Activated T-helper 1 cell treated with anti-CD3 and anti-CD28 coated beads, Interleukin-12 subunit alpha, Interleukin-12 subunit beta, Interleukin-2, Interleukin-4 antibody, amounts not matched to agents 30 ng/mL and 10 ng/mL and 1 ng/mL, durations not matched to agents 14 hours and 24 hours and 36 hours (primary cell): ENCODE results near the gene EVI2A. TPM values are rescaled to one million over a fixed set of nuclear protein-coding genes. Genes with fewer than 3 reads are reported as not detected.
"Not testable (repeated sequence)": the region's sequence is repeated elsewhere in the genome, so short reads cannot be mapped to it uniquely, and the experiment has no call there.

Experiments
- DNase-seq: peaks from one replicate; pipeline ENCODE4 v3.0.0; 2021; ENCODE audit warnings: low spot score
- H3K27ac Mint-ChIP-seq: one replicate; pipeline ENCODE4 v1.8.0; 2021; ENCODE audit warnings: mild to moderate bottlenecking, mixed read lengths
- H3K27me3 Mint-ChIP-seq: one replicate; pipeline ENCODE4 v1.8.0; 2022; ENCODE audit warnings: mild to moderate bottlenecking, moderate library complexity, mixed read lengths; ENCODE audit not compliant: insufficient read depth
- H3K36me3 Mint-ChIP-seq: one replicate; pipeline ENCODE4 v1.8.0; 2021; ENCODE audit warnings: low read depth, mixed read lengths
- H3K4me1 Mint-ChIP-seq: one replicate; pipeline ENCODE4 v1.8.0; 2021; ENCODE audit warnings: low read depth, mixed read lengths
- H3K4me3 Mint-ChIP-seq: one replicate; pipeline ENCODE4 v1.8.0; 2021; ENCODE audit warnings: mild to moderate bottlenecking, moderate library complexity, mixed read lengths
- H3K9me3 Mint-ChIP-seq: one replicate; pipeline ENCODE4 v1.8.0; 2021; ENCODE audit warnings: mixed read lengths
- intact Hi-C: fragments of 100-400 bp; cut with micrococcal nuclease; formaldehyde crosslinking; loops from one replicate; pipeline ENCODE4 v1.15.1; 2024
- total RNA-seq: library from RNA; stranded (reverse); gene quantifications from 2 replicates; pipeline ENCODE4 v1.2.3, GENCODE V29; 2022

The EVI2A gene
- total RNA-seq, 1 donor from 2014 or later = 46.3 TPM

- intact Hi-C loops = no loop called here
- Mint-ChIP-seq H3K9me3 (no peaks in the 10 kb centered on the region), H3K4me3 (no peak overlapping the region), H3K36me3 (peaks cover 16% of the 10 kb centered on the region), H3K4me1 (peaks cover 41% of the 10 kb centered on the region), H3K27me3 (no peaks in the 10 kb centered on the region), H3K27ac (peak overlapping the region; percentile 1)
- no peak for DNase-seq
Observed at GRCh38 chr17:31323551-31323950, 2.1 kb upstream of the EVI2A start.

- Mint-ChIP-seq H3K4me3 (peak overlapping the region; percentile 88), H3K36me3 (peaks cover 18% of the 10 kb centered on the region), H3K27ac (peak overlapping the region; percentile 92), H3K27me3 (no peaks in the 10 kb centered on the region), H3K4me1 (peaks cover 41% of the 10 kb centered on the region), H3K9me3 (no peaks in the 10 kb centered on the region)
- DNase-seq = no peak
- intact Hi-C loops = loop anchor here (1.0 to 2.0 kb wide), 3 partner anchors 14 to 187 kb away; no protein-coding TSS in a partner anchor
Observed at GRCh38 chr17:31321966-31322365, 544 bp upstream of the EVI2A start.

DNA sequence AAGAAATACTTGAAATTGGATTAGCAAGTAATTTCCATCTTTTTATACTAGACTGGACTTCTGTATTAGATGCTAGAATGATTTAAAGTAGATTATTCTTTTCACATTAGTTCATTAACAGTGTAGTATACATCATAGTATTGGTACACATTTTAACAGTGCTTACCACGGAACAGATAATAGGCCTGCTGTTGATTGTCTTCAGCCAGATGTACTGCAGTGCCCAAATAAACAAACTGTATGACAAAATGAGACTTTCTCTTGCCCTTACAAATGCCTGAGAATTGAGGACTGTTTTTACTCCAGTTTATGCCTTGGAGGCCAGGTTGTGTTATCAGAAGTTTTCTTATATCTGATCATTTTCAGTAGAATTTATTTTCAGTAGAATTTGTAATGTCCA is 631 bp downstream of the EVI2A start:
- Mint-ChIP-seq H3K27ac (peak overlapping the region; percentile 92), H3K4me3 (peak overlapping the region; percentile 88), H3K36me3 (peaks cover 24% of the 10 kb centered on the region), H3K27me3 (no peaks in the 10 kb centered on the region), H3K4me1 (peaks cover 53% of the 10 kb centered on the region), H3K9me3 (no peaks in the 10 kb centered on the region)
- DNase-seq = no peak
- intact Hi-C loops = loop anchor here (1.0 to 2.0 kb wide), 3 partner anchors 12 to 188 kb away; no protein-coding TSS in a partner anchor

- H3K9me3 Mint-ChIP-seq = no peaks in the 10 kb centered on the region
- peak overlapping the region; percentile 88 for H3K4me3 Mint-ChIP-seq
- H3K27ac Mint-ChIP-seq = peak overlapping the region; percentile 92
- peaks cover 24% of the 10 kb centered on the region for H3K36me3 Mint-ChIP-seq
- DNase-seq = no peak
- intact Hi-C loops = loop anchor here (2.0 kb wide), 2 partner anchors 53 to 189 kb away; no protein-coding TSS in a partner anchor
- H3K4me1 Mint-ChIP-seq = peaks cover 57% of the 10 kb centered on the region
- H3K27me3 Mint-ChIP-seq = no peaks in the 10 kb centered on the region
Observed at GRCh38 chr17:31320241-31320640, 1.2 kb downstream of the EVI2A start.

- intact Hi-C loops = loop anchor here (2.0 to 10.0 kb wide), 3 partner anchors 174 to 494 kb away; partner anchors contain the start of genes CRLF3 and NF1
- Mint-ChIP-seq H3K9me3 (peaks cover 6% of the 10 kb centered on the region), H3K36me3 (peaks cover 27% of the 10 kb centered on the region), H3K27me3 (no peaks in the 10 kb centered on the region), H3K27ac (peak overlapping the region; percentile 92), H3K4me1 (peaks cover 68% of the 10 kb centered on the region), H3K4me3 (peak overlapping the region; percentile 88)
- DNase-seq = no peak
Observed at GRCh38 chr17:31318851-31319661, 2.4 kb downstream of the EVI2A start.

- peaks cover 66% of the 10 kb centered on the region for H3K4me1 Mint-ChIP-seq
- peak overlapping the region; percentile 88 for H3K4me3 Mint-ChIP-seq
- DNase-seq = peak; percentile 46
- H3K36me3 Mint-ChIP-seq = peaks cover 24% of the 10 kb centered on the region
- H3K9me3 Mint-ChIP-seq = peaks cover 6% of the 10 kb centered on the region
- H3K27me3 Mint-ChIP-seq = no peaks in the 10 kb centered on the region
- intact Hi-C loops = loop anchor here (2.0 to 10.0 kb wide), 3 partner anchors 174 to 494 kb away; partner anchors contain the start of genes CRLF3 and NF1
- H3K27ac Mint-ChIP-seq = peak overlapping the region; percentile 92
Observed at GRCh38 chr17:31318298-31318801, 3.1 kb downstream of the EVI2A start.

DNA sequence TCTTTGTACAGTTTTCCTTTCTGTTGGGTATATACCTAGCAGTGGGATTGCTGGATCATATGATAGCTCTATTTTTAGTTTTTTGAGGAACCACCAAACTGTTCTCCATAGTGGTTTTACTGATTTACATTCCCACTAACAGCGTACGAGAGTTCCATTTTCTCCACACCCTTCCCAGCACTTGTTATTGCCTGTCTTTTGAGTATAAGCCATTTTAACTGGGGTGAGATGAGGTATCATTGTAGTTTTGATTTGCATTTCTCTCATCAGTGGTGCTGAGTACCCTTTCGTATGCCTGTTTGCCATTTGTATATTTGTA is 6.7 kb downstream of the EVI2A start:
- intact Hi-C loops = loop anchor here (5.0 to 10.0 kb wide), 2 partner anchors 58 to 220 kb away; partner anchors contain the start of gene NF1
- H3K27ac Mint-ChIP-seq = peak overlapping the region; percentile 90
- H3K36me3 Mint-ChIP-seq = peaks cover 29% of the 10 kb centered on the region
- peaks cover 6% of the 10 kb centered on the region for H3K9me3 Mint-ChIP-seq
- H3K4me1 Mint-ChIP-seq = peaks cover 74% of the 10 kb centered on the region
- DNase-seq = no peak
- no peaks in the 10 kb centered on the region for H3K27me3 Mint-ChIP-seq
- peak overlapping the region; percentile 92 for H3K4me3 Mint-ChIP-seq

DNA sequence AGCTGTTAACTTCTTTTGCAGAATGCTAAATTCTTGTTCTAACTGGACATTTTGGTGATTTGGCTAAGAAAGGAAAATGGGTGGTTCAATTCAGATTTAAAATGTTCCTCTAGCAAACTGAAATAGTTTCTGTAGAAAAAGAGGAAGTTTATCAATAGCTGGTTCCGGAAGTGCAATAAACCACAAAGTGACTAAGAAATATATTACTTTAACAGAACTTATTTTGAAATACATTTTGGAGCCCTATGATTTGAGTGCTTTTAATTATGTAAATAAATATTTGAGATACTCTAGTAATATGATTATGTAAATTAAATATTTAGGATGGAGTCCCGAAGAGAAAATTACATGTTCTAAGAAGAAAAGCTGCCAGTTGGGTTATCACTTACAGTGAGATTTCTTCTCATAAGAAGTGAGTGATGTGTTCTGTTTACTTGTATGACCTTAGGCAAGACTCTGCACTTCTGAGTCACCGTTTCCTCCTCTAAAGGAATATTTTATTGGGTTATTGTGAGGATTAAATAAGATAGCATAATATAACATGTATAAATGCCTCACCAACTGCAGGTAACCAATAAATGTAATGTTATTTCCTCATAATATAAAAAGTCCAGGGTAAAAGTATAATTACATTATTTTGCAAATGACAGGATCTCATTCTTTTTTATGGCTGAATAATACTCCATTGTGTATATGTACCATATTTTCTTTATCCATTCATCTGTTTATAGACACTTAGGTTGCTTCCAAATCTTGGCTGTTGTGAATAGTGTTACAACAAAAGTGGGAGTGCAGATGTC is 7.2 kb downstream of the EVI2A start, which contains the start of gene EVI2B:
EVI2B (minus strand) TSS at position 73 of the 800 bp plus-strand sequence. CDS start 8,445 bp downstream, outside the sequence.
- no peak for DNase-seq
- Mint-ChIP-seq H3K27me3 (no peaks in the 10 kb centered on the region), H3K4me1 (peaks cover 74% of the 10 kb centered on the region), H3K4me3 (peak within 1 kb of the TSS; percentile 92), H3K27ac (peak within 1 kb of the TSS; percentile 90), H3K36me3 (peaks cover 29% of the 10 kb centered on the region), H3K9me3 (peaks cover 6% of the 10 kb centered on the region)
- intact Hi-C loops = loop anchor here (5.0 to 10.0 kb wide), 2 partner anchors 58 to 219 kb away; partner anchors contain the start of gene NF1

DNA sequence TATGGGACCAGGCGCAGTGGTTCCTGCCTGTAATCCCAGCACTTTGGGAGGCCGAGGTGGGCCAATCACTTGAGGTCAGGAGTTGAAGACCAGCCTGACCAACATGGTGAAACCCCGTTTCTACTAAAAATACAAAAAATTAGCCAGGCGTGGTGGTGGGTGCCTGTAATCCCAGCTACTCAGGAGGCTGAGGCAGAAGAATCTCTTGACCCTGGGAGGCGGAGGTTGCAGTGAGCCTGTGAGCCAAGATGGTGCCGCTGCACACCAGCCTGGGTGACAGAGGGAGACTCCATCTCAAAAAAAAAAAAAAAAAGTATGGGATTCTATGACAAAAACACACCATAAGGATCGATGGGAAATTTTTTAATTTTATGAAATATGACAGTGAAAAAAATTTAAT is 9.2 kb downstream of the EVI2A start:
- intact Hi-C loops = loop anchor here (5.0 to 10.0 kb wide), 2 partner anchors 60 to 217 kb away; partner anchors contain the start of gene NF1
- Mint-ChIP-seq H3K4me1 (peaks cover 74% of the 10 kb centered on the region), H3K36me3 (peaks cover 21% of the 10 kb centered on the region), H3K27ac (peak overlapping the region; percentile 92), H3K4me3 (peak overlapping the region; percentile 89)
- H3K9me3 Mint-ChIP-seq, DNase-seq, H3K27me3 Mint-ChIP-seq: not testable (repeated sequence)

- DNase-seq = no peak
- Mint-ChIP-seq H3K27me3 (no peaks in the 10 kb centered on the region), H3K4me1 (peaks cover 73% of the 10 kb centered on the region), H3K27ac (peak overlapping the region; percentile 92), H3K9me3 (peaks cover 6% of the 10 kb centered on the region), H3K36me3 (peaks cover 17% of the 10 kb centered on the region), H3K4me3 (peak overlapping the region; percentile 89)
- intact Hi-C loops = loop anchor here (2.0 to 10.0 kb wide), 3 partner anchors 61 to 405 kb away; partner anchors contain the start of genes NF1 and TEFM
Observed at GRCh38 chr17:31311526-31311925, 9.9 kb downstream of the EVI2A start.

DNA sequence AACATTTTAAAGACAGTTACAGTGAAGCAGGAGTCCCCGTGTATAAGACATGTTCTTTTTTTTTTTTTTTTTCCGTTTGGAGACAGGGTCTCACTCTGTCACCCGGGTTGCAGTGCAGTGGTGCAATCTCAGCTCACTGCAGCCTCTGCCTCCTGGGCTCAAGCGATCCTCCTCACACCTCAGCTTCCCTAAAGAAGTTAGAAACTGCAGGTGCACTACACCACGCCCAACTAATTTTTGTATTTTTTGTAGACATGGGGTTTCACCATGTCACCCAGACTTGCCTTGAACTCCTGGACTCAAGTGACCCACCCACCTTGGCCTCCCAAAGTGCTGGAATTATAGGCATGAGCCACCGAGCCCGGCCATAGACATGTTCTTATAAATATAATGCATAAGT is 10.5 kb downstream of the EVI2A start:
- Mint-ChIP-seq H3K27ac (peak overlapping the region; percentile 92), H3K4me1 (peaks cover 73% of the 10 kb centered on the region), H3K9me3 (peaks cover 6% of the 10 kb centered on the region), H3K27me3 (no peaks in the 10 kb centered on the region), H3K36me3 (peaks cover 21% of the 10 kb centered on the region), H3K4me3 (peak overlapping the region; percentile 89)
- intact Hi-C loops = loop anchor here (2.0 to 10.0 kb wide), 3 partner anchors 61 to 404 kb away; partner anchors contain the start of genes NF1 and TEFM
- no peak for DNase-seq

- peak overlapping the region; percentile 84 for H3K4me3 Mint-ChIP-seq
- no peaks in the 10 kb centered on the region for H3K27me3 Mint-ChIP-seq
- intact Hi-C loops = loop anchor here (2.0 to 10.0 kb wide), 3 partner anchors 62 to 403 kb away; partner anchors contain the start of genes NF1 and TEFM
- H3K36me3 Mint-ChIP-seq = peaks cover 28% of the 10 kb centered on the region
- peaks cover 71% of the 10 kb centered on the region for H3K4me1 Mint-ChIP-seq
- peaks cover 6% of the 10 kb centered on the region for H3K9me3 Mint-ChIP-seq
- H3K27ac Mint-ChIP-seq = peak overlapping the region; percentile 94
- DNase-seq = no peak
Observed at GRCh38 chr17:31310260-31310659, 11.2 kb downstream of the EVI2A start.
